Measurements from ENCODE around the gene R3HCC1L.

DNA sequence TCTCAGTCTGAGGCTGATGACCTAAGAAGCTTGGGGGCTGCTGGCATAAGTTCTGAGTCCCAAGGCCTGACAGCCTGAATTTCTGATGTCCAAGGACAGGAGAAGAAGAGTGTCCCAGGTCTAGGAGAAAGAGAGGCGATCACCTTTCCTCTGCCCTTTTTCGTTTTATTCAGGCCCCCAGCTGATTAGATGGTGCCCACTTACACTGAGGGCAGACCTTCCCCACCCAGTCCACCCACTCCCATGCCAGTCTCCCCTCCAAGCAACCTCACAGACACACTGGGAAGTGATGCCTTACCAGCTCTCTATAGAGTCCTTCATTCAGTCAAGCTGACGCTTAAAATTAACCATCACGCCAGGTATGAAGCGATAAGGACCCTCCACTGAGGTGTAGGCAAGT is 152.9 kb downstream of the R3HCC1L start:
- no peak for TF ChIP-seq POLR2A (IDR thresholded peaks at IDR 0.05; ENCODE audit: low read length)
- no peak for TF ChIP-seq GATA1 (IDR thresholded peaks at IDR 0.05; ENCODE audit: low read depth, low read length)

Data from erythroblast (primary cell).